Stimulated activated CD8-positive, alpha-beta memory T cell treated with anti-CD3 and anti-CD28 coated beads, Interleukin-7, amount 100 ng/mL, for 4 hours (primary cell): ENCODE data around the gene SEC24D.

ENCODE experiments used
- DNase-seq, 2 donors: peaks; one replicate each; pipeline ENCODE4 v3.0.0-alpha.2; 2020; ENCODE audit warnings: low read depth in 2 of 2

SEC24D gene

GRCh38 chr4:118774321-118774720 is 61.6 kb downstream of the SEC24D start:
- DNase-seq = no peak

- no peak for DNase-seq
These were observed 62.5 kb downstream of the SEC24D start for GRCh38 chr4:118773429-118773792.

GRCh38 chr4:118772767-118773428 is 63.0 kb downstream of the SEC24D start:
- DNase-seq = no peak

- DNase-seq = no peak
These were observed 63.7 kb downstream of the SEC24D start for GRCh38 chr4:118772081-118772766.

- no peak for DNase-seq
These were observed 65.2 kb downstream of the SEC24D start for GRCh38 chr4:118770741-118771187.

- no peak for DNase-seq
These were observed 66.8 kb downstream of the SEC24D start for GRCh38 chr4:118769161-118769560.

GRCh38 chr4:118767109-118767508 is 68.8 kb downstream of the SEC24D start:
- DNase-seq = no peak

- no peak for DNase-seq
These were observed 70.5 kb downstream of the SEC24D start for GRCh38 chr4:118765399-118765798.

GRCh38 chr4:118762730-118763477 is 73.0 kb downstream of the SEC24D start:
- no peak for DNase-seq

- no peak for DNase-seq
These were observed 73.8 kb downstream of the SEC24D start for GRCh38 chr4:118762155-118762554.

GRCh38 chr4:118761397-118762016 is 74.4 kb downstream of the SEC24D start:
- DNase-seq = no peak

- DNase-seq = no peak
These were observed 75.4 kb downstream of the SEC24D start for GRCh38 chr4:118760493-118760892.

- DNase-seq = no peak
These were observed 75.8 kb downstream of the SEC24D start for GRCh38 chr4:118760092-118760491.

GRCh38 chr4:118759481-118759880 is 76.4 kb downstream of the SEC24D start:
- no peak for DNase-seq

GRCh38 chr4:118758293-118758692 is 77.6 kb downstream of the SEC24D start:
- no peak for DNase-seq

- DNase-seq = no peak
These were observed 78.1 kb downstream of the SEC24D start for GRCh38 chr4:118757761-118758251.

GRCh38 chr4:118756958-118757357 is 79.0 kb downstream of the SEC24D start:
- no peak for DNase-seq

GRCh38 chr4:118756429-118756828 is 79.5 kb downstream of the SEC24D start:
- no peak for DNase-seq

- no peak for DNase-seq
These were observed 80.3 kb downstream of the SEC24D start for GRCh38 chr4:118755438-118756226.

GRCh38 chr4:118754890-118755289 is 81.0 kb downstream of the SEC24D start:
- DNase-seq = no peak

- no peak for DNase-seq
These were observed 82.2 kb downstream of the SEC24D start for GRCh38 chr4:118753685-118754084.
